ENCODE measurements around the gene LDLRAD4. TPM values are rescaled to one million over a fixed set of nuclear protein-coding genes. Genes with fewer than 3 reads are reported as not detected.

The LDLRAD4 gene
- total RNA-seq, 1 donor from 2014 or later = 3.0 TPM

GRCh38 chr18:13286456-13287125 is 68.0 kb downstream of the LDLRAD4 start:
- no peak for ATAC-seq

GRCh38 chr18:13287372-13287771 is 68.8 kb downstream of the LDLRAD4 start:
- ATAC-seq = no peak

- ATAC-seq = no peak
Observed at GRCh38 chr18:13288509-13289133, 70.1 kb downstream of the LDLRAD4 start.

- no peak for ATAC-seq
Observed at GRCh38 chr18:13289481-13290205, 71.1 kb downstream of the LDLRAD4 start.

- ATAC-seq = no peak
Observed at GRCh38 chr18:13290856-13291271, 72.3 kb downstream of the LDLRAD4 start.

- no peak for ATAC-seq
Observed at GRCh38 chr18:13291299-13291698, 72.7 kb downstream of the LDLRAD4 start.

- ATAC-seq = no peak
Observed at GRCh38 chr18:13291745-13292447, 73.3 kb downstream of the LDLRAD4 start.

GRCh38 chr18:13292736-13293135 is 74.2 kb downstream of the LDLRAD4 start:
- ATAC-seq = no peak

GRCh38 chr18:13294309-13294708 is 75.7 kb downstream of the LDLRAD4 start:
- no peak for ATAC-seq

- no peak for ATAC-seq
Observed at GRCh38 chr18:13295894-13296293, 77.3 kb downstream of the LDLRAD4 start.

- no peak for ATAC-seq
Observed at GRCh38 chr18:13296867-13297574, 78.5 kb downstream of the LDLRAD4 start.

- no peak for ATAC-seq
Observed at GRCh38 chr18:13298262-13298661, 79.7 kb downstream of the LDLRAD4 start.

GRCh38 chr18:13300029-13300428 is 81.5 kb downstream of the LDLRAD4 start:
- ATAC-seq = no peak

- no peak for ATAC-seq
Observed at GRCh38 chr18:13300796-13301195, 82.2 kb downstream of the LDLRAD4 start.

GRCh38 chr18:13302040-13302439 is 83.5 kb downstream of the LDLRAD4 start:
- no peak for ATAC-seq

- no peak for ATAC-seq
Observed at GRCh38 chr18:13302457-13303225, 84.1 kb downstream of the LDLRAD4 start.

GRCh38 chr18:13303756-13304364 is 85.3 kb downstream of the LDLRAD4 start:
- no peak for ATAC-seq

- ATAC-seq = no peak
Observed at GRCh38 chr18:13305301-13305700, 86.7 kb downstream of the LDLRAD4 start.

- ATAC-seq = no peak
Observed at GRCh38 chr18:13306583-13306982, 88.0 kb downstream of the LDLRAD4 start.

- no peak for ATAC-seq
Observed at GRCh38 chr18:13308369-13308768, 89.8 kb downstream of the LDLRAD4 start.

Data from esophagus mucosa (tissue), 1 donor.